Measurements from ENCODE around the gene STX3.
"Not testable (repeated sequence)": the region's sequence is repeated elsewhere in the genome, so short reads cannot be mapped to it uniquely, and the experiment has no call there.

- TF ChIP-seq ZFP36L2 (CRISPR knock-in tag; IDR thresholded peaks at IDR 0.05); SMC3 (IDR thresholded peaks at IDR 0.05; ENCODE audit: low read length); CTCF (CRISPR knock-in tag; IDR thresholded peaks at IDR 0.05): not testable (repeated sequence)
Observed at GRCh38 chr11:59848439-59848838, 93.3 kb downstream of the STX3 start.
